ENCODE results near the gene PLXNB3.

Gene PLXNB3

GRCh38 chrX:153773741-153774575, 9.9 kb downstream of the PLXNB3 start:
- DNase-seq (ENCODE audit: insufficient read length, low spot score): no peak
- FAIRE-seq: no peak
- no peak for TF ChIP-seq CTCF (IDR thresholded peaks at IDR 0.05; ENCODE audit: insufficient read depth, missing control alignments)

GRCh38 chrX:153774576-153775292, 10.7 kb downstream of the PLXNB3 start:
- FAIRE-seq (no peak), DNase-seq (ENCODE audit: insufficient read length, low spot score) (no peak)
- no peak for TF ChIP-seq CTCF (IDR thresholded peaks at IDR 0.05; ENCODE audit: insufficient read depth, missing control alignments)

- no peak for DNase-seq (ENCODE audit: insufficient read length, low spot score)
- no peak for TF ChIP-seq CTCF (IDR thresholded peaks at IDR 0.05; ENCODE audit: insufficient read depth, missing control alignments)
- no peak for FAIRE-seq
These were observed 11.5 kb downstream of the PLXNB3 start for GRCh38 chrX:153775293-153776119.

GRCh38 chrX:153776120-153776599, 12.1 kb downstream of the PLXNB3 start:
- no peak for TF ChIP-seq CTCF (IDR thresholded peaks at IDR 0.05; ENCODE audit: insufficient read depth, missing control alignments)
- FAIRE-seq: no peak
- DNase-seq (ENCODE audit: insufficient read length, low spot score): no peak

- no peak for TF ChIP-seq CTCF (IDR thresholded peaks at IDR 0.05; ENCODE audit: insufficient read depth, missing control alignments)
- FAIRE-seq (no peak), DNase-seq (ENCODE audit: insufficient read length, low spot score) (no peak)
These were observed 12.6 kb downstream of the PLXNB3 start for GRCh38 chrX:153776611-153777045.

GRCh38 chrX:153777261-153778090, 13.4 kb downstream of the PLXNB3 start:
- no peak for TF ChIP-seq CTCF (IDR thresholded peaks at IDR 0.05; ENCODE audit: insufficient read depth, missing control alignments)
- DNase-seq (ENCODE audit: insufficient read length, low spot score) (no peak), FAIRE-seq (no peak)
